Subcutaneous adipose tissue (tissue), 4 donors: ENCODE data around the gene PUSL1. TPM values are rescaled to one million over a fixed set of nuclear protein-coding genes. Genes with fewer than 3 reads are reported as not detected.

Experiments used
- total RNA-seq, 4 donors: library from RNA; depleted of rRNA; stranded (reverse); fragments of >200 nt; gene quantifications; one replicate each; pipeline ENCODE4 v1.1.0, GENCODE V29; 2016
- TF ChIP-seq, protein P1 (sequence below): fragments of 450-650 bp; IDR thresholded peaks from one replicate; pipeline ENCODE4 v1.5.1; 2016; ENCODE audit warnings: low read depth, mild to moderate bottlenecking, control low read depth, antibody characterized with exemption, moderate library complexity

PUSL1 gene
- total RNA-seq, 4 donors from 2014 or later: 7.2 to 12.9 (median 10.9) TPM

DNA sequence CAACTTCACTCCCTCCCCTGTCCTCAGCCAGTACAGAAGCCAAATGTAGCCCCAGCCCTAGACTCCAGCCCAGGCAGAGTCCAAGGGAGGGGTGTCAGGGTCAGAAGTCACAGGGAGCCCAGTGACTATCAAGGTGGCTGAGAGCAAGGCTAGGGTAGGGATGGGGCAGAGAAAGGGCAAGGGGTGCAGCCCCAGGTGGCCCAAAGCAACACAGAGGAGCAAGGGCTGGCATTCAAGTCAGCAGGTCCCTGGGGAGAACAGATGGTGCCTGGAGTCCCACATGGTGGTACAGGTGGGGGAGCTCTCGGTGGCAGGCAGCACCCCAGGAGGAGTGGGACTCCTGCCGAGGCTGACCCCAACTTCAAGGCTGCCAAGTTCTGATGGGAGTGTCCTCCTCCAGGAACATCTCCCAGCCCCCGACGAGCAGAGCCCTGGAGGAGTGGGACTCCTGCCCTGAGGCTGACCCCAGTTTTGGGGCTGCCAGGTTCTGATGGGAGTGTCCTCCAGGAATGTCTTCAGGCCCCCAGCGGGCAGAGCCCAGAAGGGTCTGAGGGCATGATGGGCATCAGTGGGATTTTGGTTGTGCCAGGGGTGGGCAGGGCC, 44.5 kb downstream of the PUSL1 start:
- TF ChIP-seq, protein P1, sequence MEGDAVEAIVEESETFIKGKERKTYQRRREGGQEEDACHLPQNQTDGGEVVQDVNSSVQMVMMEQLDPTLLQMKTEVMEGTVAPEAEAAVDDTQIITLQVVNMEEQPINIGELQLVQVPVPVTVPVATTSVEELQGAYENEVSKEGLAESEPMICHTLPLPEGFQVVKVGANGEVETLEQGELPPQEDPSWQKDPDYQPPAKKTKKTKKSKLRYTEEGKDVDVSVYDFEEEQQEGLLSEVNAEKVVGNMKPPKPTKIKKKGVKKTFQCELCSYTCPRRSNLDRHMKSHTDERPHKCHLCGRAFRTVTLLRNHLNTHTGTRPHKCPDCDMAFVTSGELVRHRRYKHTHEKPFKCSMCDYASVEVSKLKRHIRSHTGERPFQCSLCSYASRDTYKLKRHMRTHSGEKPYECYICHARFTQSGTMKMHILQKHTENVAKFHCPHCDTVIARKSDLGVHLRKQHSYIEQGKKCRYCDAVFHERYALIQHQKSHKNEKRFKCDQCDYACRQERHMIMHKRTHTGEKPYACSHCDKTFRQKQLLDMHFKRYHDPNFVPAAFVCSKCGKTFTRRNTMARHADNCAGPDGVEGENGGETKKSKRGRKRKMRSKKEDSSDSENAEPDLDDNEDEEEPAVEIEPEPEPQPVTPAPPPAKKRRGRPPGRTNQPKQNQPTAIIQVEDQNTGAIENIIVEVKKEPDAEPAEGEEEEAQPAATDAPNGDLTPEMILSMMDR: no peak

GRCh38 chr1:1353389-1354151, 45.2 kb downstream of the PUSL1 start:
- TF ChIP-seq, protein P1: no peak

- TF ChIP-seq, protein P1: no peak
Observed at GRCh38 chr1:1354271-1355247, 46.2 kb downstream of the PUSL1 start.

DNA sequence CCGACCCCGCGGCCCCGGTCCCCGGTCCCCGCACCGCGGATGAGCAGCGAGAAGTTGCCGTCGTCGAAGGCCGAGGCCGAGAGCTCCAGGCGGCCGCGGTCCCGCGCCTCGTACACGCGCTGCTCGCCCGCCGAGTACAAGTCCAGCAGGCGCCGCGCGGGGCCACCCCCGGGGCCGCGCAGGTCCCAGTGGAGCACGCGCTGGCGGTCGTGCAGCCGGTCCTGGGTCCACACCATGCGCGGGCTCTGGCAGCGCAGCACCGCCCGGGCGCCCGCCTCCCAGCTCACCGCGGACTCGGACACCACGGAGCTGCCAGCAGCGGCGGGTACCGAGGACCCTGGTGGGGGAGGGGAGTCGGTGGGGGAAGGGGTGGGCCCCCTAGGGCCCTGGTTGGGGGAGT, 47.0 kb downstream of the PUSL1 start:
- TF ChIP-seq, protein P1: no peak

- TF ChIP-seq, protein P1: no peak
Observed at GRCh38 chr1:1356166-1356795, 47.9 kb downstream of the PUSL1 start.

GRCh38 chr1:1356796-1357401, 48.5 kb downstream of the PUSL1 start:
- TF ChIP-seq, protein P1: no peak
